Stimulated activated CD8-positive, alpha-beta memory T cell treated with anti-CD3 and anti-CD28 coated beads, Interleukin-15, amount 100 ng/mL, for 24 hours (primary cell): Measurements from ENCODE around the gene COG1.

ENCODE experiments used
- DNase-seq: peaks from one replicate; pipeline ENCODE4 v3.0.0-alpha.2; 2020; ENCODE audit warnings: low read depth

The COG1 gene

GRCh38 chr17:73228748-73229236 lies 35.9 kb downstream of the COG1 start:
- no peak for DNase-seq

GRCh38 chr17:73230088-73230487 lies 37.2 kb downstream of the COG1 start:
- no peak for DNase-seq

- no peak for DNase-seq
Observed at GRCh38 chr17:73231395-73231794, 38.5 kb downstream of the COG1 start.

GRCh38 chr17:73231841-73232586 lies 39.2 kb downstream of the COG1 start:
- DNase-seq = peak; percentile 94

- DNase-seq = no peak
Observed at GRCh38 chr17:73232587-73233373, 39.9 kb downstream of the COG1 start.

GRCh38 chr17:73234736-73235135 lies 41.9 kb downstream of the COG1 start:
- no peak for DNase-seq

GRCh38 chr17:73237714-73238113 lies 44.9 kb downstream of the COG1 start:
- no peak for DNase-seq

- DNase-seq = no peak
Observed at GRCh38 chr17:73240561-73240960, 47.7 kb downstream of the COG1 start.

GRCh38 chr17:73247726-73248125 lies 54.9 kb downstream of the COG1 start:
- no peak for DNase-seq

GRCh38 chr17:73248532-73248931 lies 55.7 kb downstream of the COG1 start:
- DNase-seq = no peak

- DNase-seq = no peak
Observed at GRCh38 chr17:73249700-73250099, 56.8 kb downstream of the COG1 start.

GRCh38 chr17:73250851-73251640 lies 58.2 kb downstream of the COG1 start:
- DNase-seq = no peak

GRCh38 chr17:73251871-73252270 lies 59.0 kb downstream of the COG1 start:
- no peak for DNase-seq

GRCh38 chr17:73255671-73256181 lies 62.9 kb downstream of the COG1 start:
- DNase-seq = no peak

GRCh38 chr17:73256220-73256619 lies 63.4 kb downstream of the COG1 start:
- DNase-seq = no peak

GRCh38 chr17:73257516-73257915 lies 64.7 kb downstream of the COG1 start:
- no peak for DNase-seq
